ENCODE results near the gene FHL1.

The FHL1 gene

GRCh38 chrX:136193771-136194170 is 46.4 kb downstream of the FHL1 start:
- no peaks in the 10 kb centered on the region for H3K27me3 ChIP-seq (replicated peaks; ENCODE audit: control insufficient read depth, insufficient read depth, low read length)
- TF ChIP-seq CTCF (IDR thresholded peaks at IDR 0.05; ENCODE audit: insufficient read depth, low read length, poor library complexity, severe bottlenecking) = no peak
- DNase-seq (ENCODE audit: extremely low read depth, insufficient read length) = no peak

GRCh38 chrX:136194536-136194935 is 47.2 kb downstream of the FHL1 start:
- DNase-seq (ENCODE audit: extremely low read depth, insufficient read length) = no peak

More at GRCh38 chrX:136193771-136194170, 46.4 kb downstream of the FHL1 start:
- Histone ChIP-seq H3K4me3 (replicated peaks; ENCODE audit: low read depth, low read length) (no peak overlapping the region), H3K36me3 (ENCODE audit: control insufficient read depth, insufficient read depth, low read length) (no peaks in the 10 kb centered on the region)

GRCh38 chrX:136195247-136195646 is 47.9 kb downstream of the FHL1 start:
- no peak for DNase-seq (ENCODE audit: extremely low read depth, insufficient read length)
- no peak overlapping the region for H3K4me3 ChIP-seq (replicated peaks; ENCODE audit: low read depth, low read length)
- H3K36me3 ChIP-seq (ENCODE audit: control insufficient read depth, insufficient read depth, low read length) = no peaks in the 10 kb centered on the region
- TF ChIP-seq CTCF (IDR thresholded peaks at IDR 0.05; ENCODE audit: insufficient read depth, low read length, poor library complexity, severe bottlenecking) = no peak
- no peaks in the 10 kb centered on the region for H3K27me3 ChIP-seq (replicated peaks; ENCODE audit: control insufficient read depth, insufficient read depth, low read length)

More at GRCh38 chrX:136194536-136194935, 47.2 kb downstream of the FHL1 start:
- Histone ChIP-seq H3K4me3 (replicated peaks; ENCODE audit: low read depth, low read length) (no peak overlapping the region), H3K27me3 (replicated peaks; ENCODE audit: control insufficient read depth, insufficient read depth, low read length) (no peaks in the 10 kb centered on the region), H3K36me3 (ENCODE audit: control insufficient read depth, insufficient read depth, low read length) (no peaks in the 10 kb centered on the region)
- TF ChIP-seq CTCF (IDR thresholded peaks at IDR 0.05; ENCODE audit: insufficient read depth, low read length, poor library complexity, severe bottlenecking) = no peak

GRCh38 chrX:136196691-136197155 is 49.4 kb downstream of the FHL1 start:
- Histone ChIP-seq H3K27me3 (replicated peaks; ENCODE audit: control insufficient read depth, insufficient read depth, low read length) (no peaks in the 10 kb centered on the region), H3K36me3 (ENCODE audit: control insufficient read depth, insufficient read depth, low read length) (no peaks in the 10 kb centered on the region), H3K4me3 (replicated peaks; ENCODE audit: low read depth, low read length) (no peak overlapping the region)
- TF ChIP-seq CTCF (IDR thresholded peaks at IDR 0.05; ENCODE audit: insufficient read depth, low read length, poor library complexity, severe bottlenecking) = no peak
- no peak for DNase-seq (ENCODE audit: extremely low read depth, insufficient read length)

GRCh38 chrX:136198010-136198409 is 50.7 kb downstream of the FHL1 start:
- no peak for TF ChIP-seq CTCF (IDR thresholded peaks at IDR 0.05; ENCODE audit: insufficient read depth, low read length, poor library complexity, severe bottlenecking)
- Histone ChIP-seq H3K36me3 (ENCODE audit: control insufficient read depth, insufficient read depth, low read length) (no peaks in the 10 kb centered on the region), H3K4me3 (replicated peaks; ENCODE audit: low read depth, low read length) (no peak overlapping the region), H3K27me3 (replicated peaks; ENCODE audit: control insufficient read depth, insufficient read depth, low read length) (no peaks in the 10 kb centered on the region)
- DNase-seq (ENCODE audit: extremely low read depth, insufficient read length) = no peak

GRCh38 chrX:136198678-136199243 is 51.4 kb downstream of the FHL1 start:
- no peak for TF ChIP-seq CTCF (IDR thresholded peaks at IDR 0.05; ENCODE audit: insufficient read depth, low read length, poor library complexity, severe bottlenecking)
- H3K36me3 ChIP-seq (ENCODE audit: control insufficient read depth, insufficient read depth, low read length) = no peaks in the 10 kb centered on the region
- no peak for DNase-seq (ENCODE audit: extremely low read depth, insufficient read length)
- no peak overlapping the region for H3K4me3 ChIP-seq (replicated peaks; ENCODE audit: low read depth, low read length)
- no peaks in the 10 kb centered on the region for H3K27me3 ChIP-seq (replicated peaks; ENCODE audit: control insufficient read depth, insufficient read depth, low read length)

All from GM06990 (cell line).